ENCODE results near the gene TNIP1. TPM values are rescaled to one million over a fixed set of nuclear protein-coding genes. Genes with fewer than 3 reads are reported as not detected.
A peak's percentile ranks its signal among the peaks of the same experiment; 100 is the strongest.

The TNIP1 gene
- total and polyA plus RNA-seq, 12 donors: 36.6 to 129 (median 93.2) TPM

DNA sequence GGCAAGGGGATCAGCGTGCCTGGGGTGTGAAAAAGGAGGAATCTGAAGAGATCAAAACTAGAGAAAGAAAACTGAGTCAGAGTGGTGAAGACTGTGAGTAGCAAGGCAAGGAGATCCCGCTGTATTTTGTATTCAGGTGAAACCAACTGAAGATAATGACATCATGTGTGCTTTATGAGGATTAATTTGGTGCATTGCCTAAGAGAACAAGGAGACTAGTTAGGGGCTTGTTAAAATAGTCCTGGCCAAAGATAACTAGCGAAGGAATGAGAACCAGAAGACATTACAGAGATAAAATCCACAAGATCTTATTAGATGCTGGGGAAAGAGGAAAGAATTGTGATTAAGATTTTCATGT, 77.4 kb downstream of the TNIP1 start:
- Histone ChIP-seq H3K36me3 (replicated peaks in 1 of 2) (no peaks in the 10 kb centered on the region), H3K4me3 (no peak overlapping the region), H3K27ac (peak overlapping the region in 1 of 5 donors; percentile 31), H3K9me3 (replicated peaks in 1 of 3) (no peaks in the 10 kb centered on the region), H3K4me1 (replicated peaks in 1 of 2) (peaks cover 22 to 38% of the 10 kb centered on the region in 2 donors), H3K27me3 (no peaks in the 10 kb centered on the region)
- intact Hi-C loops (cut with DNase I): loop anchor here in 1 of 2 donors (5.0 kb wide), 2 partner anchors 44 to 114 kb away; no protein-coding TSS in a partner anchor
- TF ChIP-seq POLR2A (IDR thresholded peaks at IDR 0.05): no peak
- TF ChIP-seq, protein P1, sequence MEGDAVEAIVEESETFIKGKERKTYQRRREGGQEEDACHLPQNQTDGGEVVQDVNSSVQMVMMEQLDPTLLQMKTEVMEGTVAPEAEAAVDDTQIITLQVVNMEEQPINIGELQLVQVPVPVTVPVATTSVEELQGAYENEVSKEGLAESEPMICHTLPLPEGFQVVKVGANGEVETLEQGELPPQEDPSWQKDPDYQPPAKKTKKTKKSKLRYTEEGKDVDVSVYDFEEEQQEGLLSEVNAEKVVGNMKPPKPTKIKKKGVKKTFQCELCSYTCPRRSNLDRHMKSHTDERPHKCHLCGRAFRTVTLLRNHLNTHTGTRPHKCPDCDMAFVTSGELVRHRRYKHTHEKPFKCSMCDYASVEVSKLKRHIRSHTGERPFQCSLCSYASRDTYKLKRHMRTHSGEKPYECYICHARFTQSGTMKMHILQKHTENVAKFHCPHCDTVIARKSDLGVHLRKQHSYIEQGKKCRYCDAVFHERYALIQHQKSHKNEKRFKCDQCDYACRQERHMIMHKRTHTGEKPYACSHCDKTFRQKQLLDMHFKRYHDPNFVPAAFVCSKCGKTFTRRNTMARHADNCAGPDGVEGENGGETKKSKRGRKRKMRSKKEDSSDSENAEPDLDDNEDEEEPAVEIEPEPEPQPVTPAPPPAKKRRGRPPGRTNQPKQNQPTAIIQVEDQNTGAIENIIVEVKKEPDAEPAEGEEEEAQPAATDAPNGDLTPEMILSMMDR (IDR thresholded peaks at IDR 0.05): no peak
- no peak for DNase-seq
- WGBS, 4 donors: 89 to 95% (median 93%) methylated on average over 3 of the region's 3 CpGs

DNA sequence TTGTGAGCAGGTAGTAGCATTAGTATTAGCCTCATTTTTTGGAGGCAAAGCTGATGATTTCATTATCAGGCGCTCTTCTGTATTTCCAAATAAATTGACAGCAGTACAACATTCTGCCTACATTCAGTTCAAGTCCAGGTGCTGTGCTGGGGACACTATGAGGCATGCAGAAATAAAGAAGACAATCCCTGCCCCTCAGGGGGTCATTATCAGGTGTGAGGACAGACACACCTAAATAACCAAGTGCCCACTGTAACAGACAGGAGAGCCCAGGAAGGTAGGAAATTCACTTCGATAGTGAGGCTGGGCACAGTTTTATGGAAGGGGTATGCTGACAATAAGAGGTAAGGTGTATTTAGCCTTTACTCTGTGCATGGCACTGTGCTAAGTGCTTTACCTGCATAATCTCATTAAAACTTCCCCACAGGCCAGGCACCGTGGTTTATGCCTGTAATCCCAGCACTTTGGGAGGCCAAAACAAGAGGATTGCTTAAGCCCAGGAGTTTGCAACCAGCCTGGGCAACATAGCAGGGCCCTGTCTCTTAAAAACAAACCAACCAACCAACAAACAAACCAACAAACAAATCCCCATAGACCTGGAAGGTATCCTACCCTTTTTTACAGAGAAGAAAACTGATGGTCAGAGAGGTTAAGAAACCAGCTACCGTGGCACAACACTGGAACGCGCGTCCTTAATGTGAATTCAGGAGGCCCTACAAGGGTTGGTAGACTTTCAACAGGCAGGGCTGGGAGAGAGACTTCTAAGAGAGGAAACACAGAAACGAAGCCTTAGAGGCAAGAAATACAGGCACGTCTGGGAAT, 77.9 kb downstream of the TNIP1 start:
- intact Hi-C loops (cut with DNase I): loop anchor here in 1 of 2 donors (5.0 kb wide), 2 partner anchors 44 to 114 kb away; no protein-coding TSS in a partner anchor
- Histone ChIP-seq H3K27ac (no peak overlapping the region), H3K9me3 (replicated peaks in 1 of 3) (no peaks in the 10 kb centered on the region), H3K27me3 (no peaks in the 10 kb centered on the region), H3K4me1 (replicated peaks in 1 of 2) (peaks cover 22 to 35% of the 10 kb centered on the region in 2 donors), H3K4me3 (no peak overlapping the region), H3K36me3 (replicated peaks in 1 of 2) (no peaks in the 10 kb centered on the region)
- 85 to 91% (median 89%) methylated on average over 9 of the region's 9 CpGs for WGBS, 4 donors
- no peak for DNase-seq
- TF ChIP-seq, protein P1 (IDR thresholded peaks at IDR 0.05): no peak
- TF ChIP-seq POLR2A (IDR thresholded peaks at IDR 0.05): no peak

DNA sequence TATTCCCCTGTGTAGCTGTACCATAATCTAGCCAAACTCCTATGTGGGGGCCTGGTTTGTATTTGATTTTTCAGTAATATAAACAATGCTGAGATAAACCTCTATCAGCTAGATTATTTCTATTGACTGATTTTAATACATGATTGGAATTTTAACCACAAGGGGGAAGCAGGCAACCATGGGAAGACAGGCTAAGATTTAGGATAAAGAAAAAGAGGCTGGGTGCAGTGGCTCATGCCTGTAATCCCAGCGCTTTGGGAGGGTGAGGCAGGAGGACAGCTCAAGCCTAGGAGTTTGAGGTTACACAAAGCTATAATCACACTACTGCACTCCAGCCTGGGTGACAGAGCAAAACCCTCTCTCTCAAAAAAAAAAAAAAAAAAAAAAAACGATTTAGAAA, 78.6 kb downstream of the TNIP1 start:
- Histone ChIP-seq H3K27me3 (no peaks in the 10 kb centered on the region), H3K4me1 (replicated peaks in 1 of 2) (peaks cover 22 to 29% of the 10 kb centered on the region in 2 donors), H3K36me3 (replicated peaks in 1 of 2) (no peaks in the 10 kb centered on the region), H3K27ac (no peak overlapping the region), H3K9me3 (replicated peaks in 1 of 3) (no peaks in the 10 kb centered on the region), H3K4me3 (no peak overlapping the region)
- peak in 5 of 7 donors; percentile 30 to 58 (median 43) for DNase-seq
- TF ChIP-seq, protein P1 (IDR thresholded peaks at IDR 0.05): peak; percentile 41 to 83 (median 74)
- no peak for TF ChIP-seq POLR2A (IDR thresholded peaks at IDR 0.05)
- intact Hi-C loops (cut with DNase I): loop anchor here in 1 of 2 donors (5.0 kb wide), 2 partner anchors 45 to 115 kb away; no protein-coding TSS in a partner anchor
- WGBS, 4 donors: 20 to 46% (median 29%) methylated on average over 2 of the region's 2 CpGs

DNA sequence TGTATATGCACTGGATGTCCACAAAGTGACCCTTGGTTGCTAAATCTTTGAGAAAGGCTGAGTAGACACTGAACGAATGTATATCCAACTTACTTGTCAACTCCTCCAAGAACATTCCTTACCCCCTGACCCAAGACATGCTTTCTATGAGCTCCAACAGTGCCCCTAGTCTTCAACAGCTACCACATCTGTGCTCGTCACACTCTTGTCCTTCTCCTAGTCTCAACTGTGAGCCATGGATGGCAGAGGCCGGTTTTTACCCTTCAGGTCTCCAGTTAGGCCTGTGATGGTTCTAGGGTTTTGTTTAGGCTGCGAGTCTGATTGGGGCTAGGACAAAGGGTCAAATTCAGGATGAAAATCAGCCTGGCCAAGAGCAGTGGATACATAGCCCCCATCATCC, 79.4 kb downstream of the TNIP1 start:
- no peaks in the 10 kb centered on the region for H3K36me3 ChIP-seq (replicated peaks in 1 of 2)

More for the DNA sequence above, 79.4 kb downstream of the TNIP1 start:
- Histone ChIP-seq H3K4me1 (replicated peaks in 1 of 2) (peaks cover 19 to 21% of the 10 kb centered on the region in 2 donors), H3K27ac (no peak overlapping the region), H3K27me3 (no peaks in the 10 kb centered on the region), H3K4me3 (no peak overlapping the region), H3K9me3 (replicated peaks in 1 of 3) (no peaks in the 10 kb centered on the region)
- no peak for DNase-seq
- intact Hi-C loops (cut with DNase I): loop anchor here in 1 of 2 donors (5.0 kb wide), 2 partner anchors 46 to 116 kb away; no protein-coding TSS in a partner anchor
- 80 to 89% (median 86%) methylated on average over 4 of the region's 4 CpGs for WGBS, 4 donors
- TF ChIP-seq, protein P1 (IDR thresholded peaks at IDR 0.05): no peak
- no peak for TF ChIP-seq POLR2A (IDR thresholded peaks at IDR 0.05)

Measured in adrenal gland (tissue), 12 donors.